ENCODE data around the gene SLC6A9.

DNA sequence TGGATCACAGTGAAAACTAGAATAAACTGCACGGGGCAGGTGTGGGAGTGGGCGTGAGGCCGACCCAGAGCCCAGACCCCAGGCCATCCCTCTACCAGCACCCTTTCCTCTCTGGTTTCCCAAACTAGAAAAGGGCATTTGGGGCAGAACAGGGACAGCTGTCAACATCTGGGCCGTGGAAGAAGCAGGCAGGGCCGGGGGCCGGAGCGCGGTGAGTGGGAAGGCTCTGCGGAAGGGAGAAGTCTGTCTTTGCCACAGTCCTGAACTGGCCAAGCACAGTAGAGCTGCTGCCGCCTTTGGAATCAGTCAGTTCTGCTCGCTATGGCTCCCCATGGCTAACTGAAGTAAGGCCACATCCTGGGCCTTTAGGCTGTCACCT, 33.3 kb downstream of the SLC6A9 start:
- no peak for TF ChIP-seq POLR2A (IDR thresholded peaks at IDR 0.05; ENCODE audit: extremely low read depth, insufficient read length)
- no peak for TF ChIP-seq CTCF (IDR thresholded peaks at IDR 0.05; ENCODE audit: low read depth, low read length)
- TF ChIP-seq MAX (IDR thresholded peaks at IDR 0.05; ENCODE audit: low read depth, low read length), result no peak
- no peak for TF ChIP-seq MYC (IDR thresholded peaks at IDR 0.05; ENCODE audit: low read depth, low read length)

Data from NB4 (cell line).